ENCODE data around the gene MLH3.

The MLH3 gene

GRCh38 chr14:75064205-75064567 lies 12.9 kb upstream of the MLH3 start:
- no peak for DNase-seq

DNA sequence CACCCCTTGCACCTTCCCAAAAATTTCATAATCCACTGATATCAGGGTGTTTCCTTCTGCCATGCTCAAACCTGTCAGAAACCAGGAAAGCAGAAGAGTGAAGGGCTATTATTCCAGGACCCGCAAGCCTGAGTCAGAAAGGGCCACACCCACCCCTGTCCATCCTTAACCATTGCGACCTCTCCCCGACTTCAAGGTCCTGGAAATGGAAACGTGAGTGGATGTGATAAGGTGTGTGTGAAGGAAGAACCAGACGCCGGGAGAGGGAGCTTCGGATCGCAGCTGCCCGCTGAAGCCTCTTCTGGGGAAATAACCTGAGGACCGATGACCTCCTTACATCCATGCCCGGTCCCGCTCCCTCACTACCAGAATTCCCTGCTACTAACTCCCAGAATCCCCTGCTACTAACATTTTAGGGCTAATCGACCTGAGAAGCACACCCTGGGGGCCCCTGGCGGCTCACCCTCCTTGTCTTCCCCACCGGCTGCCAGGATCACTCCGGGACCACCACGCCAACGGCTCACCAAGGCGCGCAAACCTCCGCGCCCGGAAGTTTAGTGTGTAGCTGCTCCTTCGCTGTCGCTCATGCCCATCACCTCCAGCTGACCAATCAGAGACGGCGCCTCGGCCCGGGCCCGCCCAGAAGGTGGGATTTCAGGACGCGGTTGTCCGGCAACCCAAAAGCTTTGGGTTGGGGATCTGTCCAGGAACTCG lies 12.4 kb upstream of the MLH3 start, which contains the start of gene ACYP1:
ACYP1 (minus strand) TSS at position 534 of the 714 bp plus-strand sequence; CDS start at position 63, 471 bp downstream.
- DNase-seq = peak; percentile 96

DNA sequence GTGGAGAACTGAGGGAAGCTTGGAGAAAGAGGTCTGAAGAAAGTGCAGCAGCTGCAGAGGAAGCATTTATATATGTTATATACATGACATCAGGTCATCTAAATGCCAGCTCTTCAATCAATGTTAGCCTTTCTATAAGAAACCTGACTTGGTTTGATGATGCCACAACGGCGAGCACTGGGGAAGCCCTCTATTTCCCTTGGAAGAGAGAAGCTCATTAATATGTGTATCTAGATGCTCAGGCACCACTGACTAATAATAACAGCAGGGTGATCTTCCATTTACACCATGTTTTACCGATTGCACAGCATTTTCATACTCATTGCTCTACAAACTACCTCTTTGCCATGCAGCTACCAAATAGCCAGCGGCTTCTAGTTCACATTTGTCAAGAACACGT lies 11.7 kb upstream of the MLH3 start:
- DNase-seq = peak; percentile 22

DNA sequence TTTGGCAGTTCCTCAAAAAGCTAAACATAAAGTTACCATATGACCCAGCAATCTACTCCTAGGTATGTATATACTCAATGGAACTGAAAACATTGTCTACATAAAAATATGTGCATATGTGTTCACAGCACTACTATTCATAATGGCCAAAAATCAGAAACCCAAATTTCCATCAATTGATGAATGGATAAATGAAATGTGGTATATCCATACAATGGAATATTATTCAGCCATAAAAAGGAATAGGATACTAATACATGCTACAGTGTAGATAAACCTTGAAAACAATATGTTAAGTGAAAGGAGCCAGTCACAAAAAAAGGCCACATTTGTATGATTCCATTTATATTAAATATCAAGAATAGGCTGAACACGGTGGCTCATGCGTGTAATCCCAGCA lies 9.2 kb upstream of the MLH3 start:
- DNase-seq = no peak

- DNase-seq = no peak
Observed at GRCh38 chr14:75059642-75060041, 8.4 kb upstream of the MLH3 start.

GRCh38 chr14:75054421-75054820 lies 3.2 kb upstream of the MLH3 start:
- no peak for DNase-seq

- peak; percentile 28 for DNase-seq
Observed at GRCh38 chr14:75053396-75054291, 2.4 kb upstream of the MLH3 start.

GRCh38 chr14:75051556-75051899 lies 261 bp upstream of the MLH3 start:
- no peak for DNase-seq

DNA sequence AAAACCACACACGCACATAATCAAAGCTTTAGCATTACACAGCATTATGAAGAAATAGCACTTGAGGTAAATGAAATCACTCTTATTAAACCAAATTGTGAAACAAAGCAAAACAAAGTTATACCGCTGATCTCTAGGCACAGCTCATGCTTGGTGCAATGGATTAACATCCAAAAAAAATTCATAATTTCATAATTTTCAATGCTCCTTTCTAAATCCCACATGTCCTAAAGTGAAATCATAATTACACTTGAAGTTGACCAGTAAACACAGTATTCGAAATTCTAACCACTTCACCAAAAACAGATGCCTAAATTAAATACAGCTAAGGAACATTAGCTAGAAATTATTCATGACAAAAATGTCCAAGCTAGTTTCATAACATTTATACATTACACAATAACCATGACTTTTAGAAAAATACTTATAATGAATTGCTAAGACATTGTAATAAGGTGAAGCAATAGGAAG lies 1.5 kb downstream of the MLH3 start:
- DNase-seq = no peak

GRCh38 chr14:75049136-75049535 lies 2.1 kb downstream of the MLH3 start:
- no peak for DNase-seq

GRCh38 chr14:75048101-75048500 lies 3.2 kb downstream of the MLH3 start:
- DNase-seq = no peak

- no peak for DNase-seq
Observed at GRCh38 chr14:75047506-75047905, 3.8 kb downstream of the MLH3 start.

GRCh38 chr14:75046899-75047298 lies 4.4 kb downstream of the MLH3 start:
- DNase-seq = no peak

DNA sequence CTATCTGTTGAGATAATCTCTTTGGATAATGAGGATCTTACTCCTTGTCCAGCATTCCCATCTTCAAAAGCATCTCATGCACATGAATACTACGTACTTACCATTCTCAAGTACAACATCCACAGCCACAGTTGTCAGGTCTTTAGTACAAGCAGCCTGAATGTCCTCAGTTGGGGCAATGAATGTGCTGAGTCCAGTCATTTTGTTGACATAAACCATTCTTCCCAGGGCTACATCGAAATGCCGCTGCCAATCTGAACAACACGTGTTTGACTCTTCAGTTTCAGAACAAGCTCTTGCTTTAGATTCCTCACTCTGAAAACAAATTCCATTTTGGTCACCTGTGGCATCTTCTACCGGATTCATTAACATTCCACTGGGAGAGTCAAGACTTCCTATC lies 5.0 kb downstream of the MLH3 start:
- no peak for DNase-seq

GRCh38 chr14:75044752-75045151 lies 6.5 kb downstream of the MLH3 start:
- peak; percentile 42 for DNase-seq

- peak; percentile 34 for DNase-seq
Observed at GRCh38 chr14:75044322-75044721, 6.9 kb downstream of the MLH3 start.

- DNase-seq = no peak
Observed at GRCh38 chr14:75042035-75042434, 9.2 kb downstream of the MLH3 start.

- DNase-seq = no peak
Observed at GRCh38 chr14:75041613-75042012, 9.7 kb downstream of the MLH3 start.

DNA sequence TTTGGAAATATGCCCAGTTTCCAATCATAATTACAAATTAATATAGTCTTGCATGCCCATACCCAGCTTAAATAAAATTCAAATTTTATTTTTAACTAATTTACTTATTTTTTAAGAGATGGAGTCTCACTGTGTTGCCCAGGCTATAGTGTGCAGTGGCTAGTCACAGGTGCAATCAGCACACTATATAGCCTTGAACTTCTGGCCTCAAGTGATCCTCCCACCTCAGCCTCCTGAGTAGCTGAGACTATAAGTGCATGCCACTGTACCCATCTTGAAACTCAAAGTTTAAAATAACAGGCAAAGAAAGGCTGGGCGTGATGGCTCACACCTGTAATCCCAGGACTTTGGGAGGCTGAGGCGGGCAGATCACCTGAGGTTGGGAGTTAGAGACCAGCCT lies 10.3 kb downstream of the MLH3 start:
- no peak for DNase-seq

DNA sequence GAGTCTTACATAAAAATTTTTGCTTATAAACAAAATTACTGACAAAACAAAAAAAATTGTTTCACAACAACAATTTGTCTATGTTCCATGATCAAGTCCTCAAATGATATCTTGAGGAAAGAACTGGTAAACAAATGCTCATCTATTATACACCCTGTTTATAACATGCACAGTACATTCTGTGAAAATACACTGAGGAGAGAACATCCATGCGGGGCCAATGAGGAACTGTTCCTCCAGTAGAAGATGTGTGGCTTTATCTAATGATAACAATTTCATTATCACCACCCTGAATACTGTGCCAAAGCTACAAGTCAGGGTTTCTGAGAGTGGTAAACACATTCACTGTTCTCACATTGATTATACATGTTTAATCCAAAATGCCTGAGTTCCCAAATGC lies 10.8 kb downstream of the MLH3 start:
- peak; percentile 70 for DNase-seq

DNA sequence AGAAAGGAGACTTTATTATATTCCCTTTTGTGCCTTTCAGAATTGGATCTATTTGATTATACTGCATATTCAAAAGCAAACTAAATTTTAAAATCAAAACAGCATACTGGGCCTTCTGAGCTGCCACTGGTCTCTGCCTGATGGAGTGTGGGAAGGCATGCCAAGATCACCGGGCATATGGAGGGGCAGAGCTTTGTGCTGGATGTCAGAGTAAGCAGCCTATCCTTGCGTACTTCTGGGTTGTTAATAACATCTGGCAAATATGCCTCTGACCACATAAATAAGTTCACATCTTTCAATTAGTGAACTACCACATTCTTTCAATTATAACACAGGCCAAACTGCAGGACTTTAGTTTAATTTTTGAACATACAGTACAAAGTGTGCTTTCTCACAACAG lies 18.3 kb downstream of the MLH3 start:
- no peak for DNase-seq

DNA sequence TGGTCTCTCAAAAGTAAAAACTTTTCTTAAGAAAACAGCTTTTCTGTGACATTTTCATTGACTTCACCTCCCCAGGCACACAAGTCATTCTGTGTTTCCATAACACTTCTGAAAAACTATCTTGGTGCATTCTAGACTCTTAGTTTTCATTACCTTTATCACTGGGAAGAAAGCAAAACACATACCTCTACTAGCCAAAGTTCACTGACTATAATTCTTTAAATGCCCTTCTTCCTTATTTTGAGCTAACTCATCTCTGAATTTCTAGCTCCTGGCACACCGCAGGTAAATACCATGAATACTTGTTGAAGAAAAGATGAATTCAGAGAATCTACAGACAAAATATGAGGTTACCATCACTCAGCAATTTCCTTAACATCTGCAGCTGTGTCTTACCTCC lies 21.1 kb downstream of the MLH3 start:
- DNase-seq = no peak

GRCh38 chr14:75025876-75026275 lies 25.4 kb downstream of the MLH3 start:
- DNase-seq = no peak

- peak; percentile 43 for DNase-seq
Observed at GRCh38 chr14:75025082-75025481, 26.2 kb downstream of the MLH3 start.

Data from hematopoietic multipotent progenitor cell treated with erythropoietin and hydrocortisone succinate and interleukin-3 and kit ligand, for 6 days (in vitro differentiated cells).